PFSK-1 (cell line): ENCODE measurements around the gene LRFN4.

Experiments
- FOXP2 ChIP-seq: optimal IDR thresholded peaks from 2 replicates; pipeline ENCODE3; 2011; ENCODE audit warnings: borderline replicate concordance, control low read depth, inconsistent platforms; ENCODE audit not compliant: insufficient read depth; ENCODE audit errors: extremely low read length, extremely low read depth
- POLR2AphosphoS5 ChIP-seq: IDR thresholded peaks from 2 replicates; pipeline ENCODE4 v1.6.1; 2012; ENCODE audit warnings: low read depth, mild to moderate bottlenecking, control low read depth, low read length, moderate library complexity
- SIN3A ChIP-seq: IDR thresholded peaks from 2 replicates; pipeline ENCODE4 v1.6.1; 2012; ENCODE audit warnings: mild to moderate bottlenecking, low read length, moderate library complexity, borderline replicate concordance; ENCODE audit not compliant: insufficient read depth
- TAF1 ChIP-seq: IDR thresholded peaks from 2 replicates; pipeline ENCODE4 v1.6.1; 2012; ENCODE audit warnings: low read length, control low read depth, borderline replicate concordance; ENCODE audit not compliant: insufficient read depth
- TF ChIP-seq, protein P1 (sequence below), 2 experiments: IDR thresholded peaks; 2 replicates each; pipeline versions ENCODE4 v1.6.1 to v1.8.0; 2011 to 2012; ENCODE audit warnings: low read depth in 2 of 2, low read length in 2 of 2, control low read depth in 1 of 2, inconsistent platforms in 1 of 2, mild to moderate bottlenecking in 1 of 2, moderate library complexity in 1 of 2; ENCODE audit not compliant: insufficient read depth in 1 of 2

The LRFN4 gene

DNA sequence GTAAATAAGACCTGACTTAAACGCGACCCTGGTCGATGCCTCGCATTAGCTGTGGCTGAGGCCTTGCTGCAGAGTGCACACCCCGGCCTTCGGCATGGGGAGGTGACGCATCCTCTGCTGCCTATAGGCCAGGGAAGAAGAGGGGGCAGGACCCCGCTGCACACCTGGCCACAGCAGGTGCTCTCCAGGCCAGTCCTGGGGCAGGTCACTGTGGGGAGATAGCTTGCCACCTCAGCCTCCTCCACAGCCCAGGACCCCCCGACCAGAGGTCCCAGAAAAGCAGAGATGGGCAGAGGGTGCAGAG, 12.7 kb downstream of the LRFN4 start:
- TF ChIP-seq FOXP2 (no peak), TAF1 (no peak), SIN3A (no peak), POLR2AphosphoS5 (no peak)
- TF ChIP-seq, protein P1, sequence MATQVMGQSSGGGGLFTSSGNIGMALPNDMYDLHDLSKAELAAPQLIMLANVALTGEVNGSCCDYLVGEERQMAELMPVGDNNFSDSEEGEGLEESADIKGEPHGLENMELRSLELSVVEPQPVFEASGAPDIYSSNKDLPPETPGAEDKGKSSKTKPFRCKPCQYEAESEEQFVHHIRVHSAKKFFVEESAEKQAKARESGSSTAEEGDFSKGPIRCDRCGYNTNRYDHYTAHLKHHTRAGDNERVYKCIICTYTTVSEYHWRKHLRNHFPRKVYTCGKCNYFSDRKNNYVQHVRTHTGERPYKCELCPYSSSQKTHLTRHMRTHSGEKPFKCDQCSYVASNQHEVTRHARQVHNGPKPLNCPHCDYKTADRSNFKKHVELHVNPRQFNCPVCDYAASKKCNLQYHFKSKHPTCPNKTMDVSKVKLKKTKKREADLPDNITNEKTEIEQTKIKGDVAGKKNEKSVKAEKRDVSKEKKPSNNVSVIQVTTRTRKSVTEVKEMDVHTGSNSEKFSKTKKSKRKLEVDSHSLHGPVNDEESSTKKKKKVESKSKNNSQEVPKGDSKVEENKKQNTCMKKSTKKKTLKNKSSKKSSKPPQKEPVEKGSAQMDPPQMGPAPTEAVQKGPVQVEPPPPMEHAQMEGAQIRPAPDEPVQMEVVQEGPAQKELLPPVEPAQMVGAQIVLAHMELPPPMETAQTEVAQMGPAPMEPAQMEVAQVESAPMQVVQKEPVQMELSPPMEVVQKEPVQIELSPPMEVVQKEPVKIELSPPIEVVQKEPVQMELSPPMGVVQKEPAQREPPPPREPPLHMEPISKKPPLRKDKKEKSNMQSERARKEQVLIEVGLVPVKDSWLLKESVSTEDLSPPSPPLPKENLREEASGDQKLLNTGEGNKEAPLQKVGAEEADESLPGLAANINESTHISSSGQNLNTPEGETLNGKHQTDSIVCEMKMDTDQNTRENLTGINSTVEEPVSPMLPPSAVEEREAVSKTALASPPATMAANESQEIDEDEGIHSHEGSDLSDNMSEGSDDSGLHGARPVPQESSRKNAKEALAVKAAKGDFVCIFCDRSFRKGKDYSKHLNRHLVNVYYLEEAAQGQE (IDR thresholded peaks at IDR 0.05; ENCODE audit: insufficient read depth in 1 of 2, low read depth in 2 of 2, low read length in 2 of 2) = no peak

DNA sequence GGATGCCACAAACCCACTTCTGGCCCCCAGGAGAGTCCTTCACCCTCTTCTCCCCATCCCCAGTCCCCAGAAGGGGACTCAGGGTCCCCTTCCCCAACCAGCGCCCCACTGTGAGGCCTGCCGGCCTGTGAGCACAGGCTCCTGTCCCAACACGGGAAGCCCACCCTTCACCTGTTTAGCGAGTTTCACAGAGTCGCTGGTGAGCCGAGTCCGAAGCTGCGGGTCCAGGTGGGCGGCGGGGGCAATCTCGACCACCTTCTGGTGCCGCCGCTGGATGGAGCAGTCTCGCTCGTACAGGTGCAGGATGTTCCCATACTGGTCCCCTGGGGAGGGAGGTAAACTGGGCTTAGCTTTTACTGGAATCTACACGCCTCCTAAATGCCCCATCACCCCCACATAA, 13.3 kb downstream of the LRFN4 start:
- TF ChIP-seq POLR2AphosphoS5 (no peak), FOXP2 (no peak), TAF1 (no peak), SIN3A (no peak)
- TF ChIP-seq, protein P1 (IDR thresholded peaks at IDR 0.05; ENCODE audit: insufficient read depth in 1 of 2, low read depth in 2 of 2, low read length in 2 of 2) = no peak

DNA sequence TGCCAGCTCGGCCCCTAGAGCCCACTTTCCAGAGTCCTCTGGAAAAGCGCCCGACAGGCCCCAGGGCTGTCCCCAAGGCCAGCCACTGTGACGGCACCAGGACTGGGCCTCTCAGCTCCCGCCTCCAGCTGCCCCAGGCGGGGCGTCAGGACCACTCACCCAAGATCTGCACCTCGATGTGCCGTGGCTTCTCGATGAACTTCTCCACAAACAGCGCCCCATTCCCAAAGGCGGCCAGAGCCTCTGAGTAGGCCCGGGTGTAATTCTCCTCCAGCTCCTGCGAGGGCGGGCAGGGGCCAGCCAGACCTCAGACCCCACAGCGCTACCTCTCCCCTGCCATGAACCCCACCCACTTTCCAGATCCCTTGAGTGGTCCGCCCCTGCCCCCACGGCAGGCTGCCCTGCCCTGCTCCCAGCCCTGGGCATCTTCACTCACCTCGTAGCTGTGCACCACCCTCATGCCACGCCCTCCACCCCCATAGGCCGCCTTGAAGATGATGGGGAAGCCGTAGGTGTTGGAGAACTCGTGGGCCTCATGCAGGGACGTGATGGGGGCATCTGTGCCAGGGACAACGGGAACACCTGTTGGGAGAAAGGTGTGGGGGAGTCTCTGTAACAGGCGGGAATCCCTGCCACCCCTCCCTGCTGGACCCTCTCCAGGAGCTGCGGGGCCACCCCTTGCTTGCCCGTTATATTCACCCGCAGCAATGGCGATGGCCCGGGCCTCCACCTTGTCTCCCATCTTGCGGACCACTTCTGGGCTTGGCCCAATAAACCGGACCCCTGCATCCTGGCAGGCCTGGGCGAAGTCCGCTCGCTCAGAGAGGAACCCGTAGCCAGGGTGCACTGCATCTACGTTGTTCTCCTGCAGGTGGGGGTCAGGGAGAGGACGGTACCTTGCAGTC, 14.0 kb downstream of the LRFN4 start:
- TF ChIP-seq SIN3A (no peak), TAF1 (no peak), POLR2AphosphoS5 (no peak), FOXP2 (no peak)
- TF ChIP-seq, protein P1 (IDR thresholded peaks at IDR 0.05; ENCODE audit: insufficient read depth in 1 of 2, low read depth in 2 of 2, low read length in 2 of 2) = no peak

DNA sequence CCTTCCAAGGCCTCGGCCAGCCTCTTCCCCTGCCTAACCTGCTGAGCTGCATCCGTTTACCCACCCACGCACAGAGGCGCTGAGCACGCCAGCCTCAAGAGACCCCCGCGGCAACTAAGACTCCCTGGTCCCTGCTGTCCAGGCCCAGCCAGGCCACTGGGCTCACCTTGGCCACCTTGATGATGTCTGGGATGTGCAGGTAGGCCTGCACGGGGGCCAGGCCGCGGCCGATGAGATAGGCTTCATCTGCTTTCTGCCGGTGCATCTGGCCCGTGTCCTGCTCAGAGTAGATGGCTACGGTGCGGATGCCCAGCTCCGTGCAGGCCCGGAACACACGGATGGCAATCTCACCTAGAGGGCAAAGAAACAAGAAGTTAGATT, 14.6 kb downstream of the LRFN4 start:
- TF ChIP-seq FOXP2 (no peak), SIN3A (no peak), TAF1 (no peak), POLR2AphosphoS5 (no peak)
- TF ChIP-seq, protein P1 (IDR thresholded peaks at IDR 0.05; ENCODE audit: insufficient read depth in 1 of 2, low read depth in 2 of 2, low read length in 2 of 2) = no peak
